HepG2 (cell line): ENCODE measurements around the gene SNF8.

Experiments
- CEBPB ChIP-seq: IDR thresholded peaks from 2 replicates; pipeline ENCODE4 v1.6.1; 2011; ENCODE audit warnings: low read depth, low read length, improper control_type of control experiment, borderline replicate concordance
- EZH2 ChIP-seq: conservative IDR thresholded peaks from 2 replicates; pipeline ENCODE4 v1.6.1; 2012; ENCODE audit warnings: mild to moderate bottlenecking, low read depth, low read length, moderate library complexity
- KLF9 ChIP-seq: IDR thresholded peaks from 2 replicates; pipeline ENCODE4 v1.6.1; 2016; ENCODE audit warnings: low read depth
- MIXL1 ChIP-seq: IDR thresholded peaks from 2 replicates; pipeline ENCODE4 v1.6.1; 2016
- POLR2A ChIP-seq, 2 experiments: IDR thresholded peaks; 2 replicates each; pipeline ENCODE4 v1.6.1; 2011; ENCODE audit warnings: low read depth in 2 of 2, low read length in 2 of 2, mild to moderate bottlenecking in 1 of 2, moderate library complexity in 1 of 2; ENCODE audit not compliant: insufficient read depth in 1 of 2
- SIN3A ChIP-seq: IDR thresholded peaks from 2 replicates; pipeline ENCODE4 v1.6.1; 2011; ENCODE audit warnings: low read depth, mild to moderate bottlenecking, control low read depth, low read length, borderline replicate concordance
- TAF1 ChIP-seq: sonication (generic); formaldehyde crosslinking; IDR thresholded peaks from 2 replicates; pipeline ENCODE4 v1.4.0; 2020; ENCODE audit warnings: missing genetic modification reagents
- ZNF350 ChIP-seq: sonication (generic); formaldehyde crosslinking; IDR thresholded peaks from 2 replicates; pipeline ENCODE4 v1.4.0; 2020; ENCODE audit warnings: mild to moderate bottlenecking, low read depth, missing genetic modification reagents, borderline replicate concordance

- TF ChIP-seq ZNF350 (CRISPR knock-in tag): no peak
- TF ChIP-seq EZH2: no peak
- TF ChIP-seq POLR2A (IDR thresholded peaks at IDR 0.05; ENCODE audit: insufficient read depth in 1 of 2, low read depth in 2 of 2, low read length in 2 of 2): no peak
- TF ChIP-seq TAF1 (CRISPR knock-in tag): no peak
- TF ChIP-seq CEBPB: no peak
- no peak for TF ChIP-seq MIXL1
- no peak for TF ChIP-seq KLF9
- TF ChIP-seq SIN3A: no peak
Observed at GRCh38 chr17:48951572-48951971, 6.9 kb upstream of the SNF8 start.
